Neural progenitor cell (in vitro differentiated cells): Measurements from ENCODE around the gene SLF2. TPM values are rescaled to one million over a fixed set of nuclear protein-coding genes. Genes with fewer than 3 reads are reported as not detected.

Experiments used
- DNase-seq: peaks from one replicate; pipeline ENCODE4 v3.0.0-alpha.2; 2016; ENCODE audit warnings: low spot score
- H2AFZ ChIP-seq: fragments of 200-600 bp; sonication (generic); replicated peaks from 2 replicates; pipeline ENCODE4 v1.6.1; 2016; ENCODE audit warnings: antibody characterized with exemption
- H3F3A ChIP-seq: fragments of 200-600 bp; sonication (generic); 2 replicates; pipeline ENCODE4 v1.6.1; 2016; ENCODE audit warnings: antibody characterized with exemption, low read depth
- H3K27ac ChIP-seq: fragments of 200-600 bp; sonication (generic); 2 replicates; pipeline ENCODE4 v1.5.1; 2016; ENCODE audit warnings: mild to moderate bottlenecking
- H3K27me3 ChIP-seq: fragments of 200-600 bp; sonication (generic); 2 replicates; pipeline ENCODE4 v1.6.1; 2016; ENCODE audit warnings: mild to moderate bottlenecking, moderate library complexity
- H3K36me3 ChIP-seq: fragments of 200-600 bp; sonication (generic); 2 replicates; pipeline ENCODE4 v1.5.1; 2016
- H3K4me1 ChIP-seq: fragments of 200-600 bp; sonication (generic); 2 replicates; pipeline ENCODE4 v1.6.1; 2016; ENCODE audit warnings: mixed run types
- H3K4me2 ChIP-seq: fragments of 200-600 bp; sonication (generic); 2 replicates; pipeline ENCODE4 v1.6.1; 2016
- H3K4me3 ChIP-seq: fragments of 200-600 bp; sonication (generic); 2 replicates; pipeline ENCODE4 v1.5.1; 2016
- H3K79me2 ChIP-seq: fragments of 200-600 bp; sonication (generic); 2 replicates; pipeline ENCODE4 v1.6.1; 2016; ENCODE audit warnings: low read depth
- H3K9ac ChIP-seq: fragments of 200-600 bp; sonication (generic); 2 replicates; pipeline ENCODE4 v1.6.1; 2016
- H3K9me3 ChIP-seq: fragments of 200-600 bp; sonication (generic); 2 replicates; pipeline ENCODE4 v1.5.1; 2016; ENCODE audit warnings: low read depth
- H4K20me1 ChIP-seq: fragments of 200-600 bp; sonication (generic); 2 replicates; pipeline ENCODE4 v1.6.1; 2016; ENCODE audit warnings: low read depth
- H3K27ac Mint-ChIP-seq: 3 replicates; pipeline ENCODE4 v1.8.0; 2021; ENCODE audit warnings: mixed read lengths
- H3K27me3 Mint-ChIP-seq: 2 replicates; pipeline ENCODE4 v1.8.0; 2022; ENCODE audit warnings: low read depth, mild to moderate bottlenecking, inconsistent platforms, moderate library complexity, mixed read lengths; ENCODE audit not compliant: insufficient read depth
- H3K36me3 Mint-ChIP-seq: 3 replicates; pipeline ENCODE4 v1.8.0; 2021; ENCODE audit warnings: mixed read lengths
- H3K4me1 Mint-ChIP-seq: 3 replicates; pipeline ENCODE4 v1.8.0; 2021; ENCODE audit warnings: mixed read lengths
- H3K4me3 Mint-ChIP-seq: 3 replicates; pipeline ENCODE4 v1.8.0; 2021; ENCODE audit warnings: mild to moderate bottlenecking, moderate library complexity, mixed read lengths
- H3K9me3 Mint-ChIP-seq: 3 replicates; pipeline ENCODE4 v1.8.0; 2020; ENCODE audit warnings: mixed read lengths
- EZH2 ChIP-seq: fragments of 200-600 bp; sonication (generic); IDR thresholded peaks from 2 replicates; pipeline ENCODE4 v1.6.1; 2017; ENCODE audit warnings: antibody characterized with exemption, mild to moderate bottlenecking, moderate library complexity
- EZH2phosphoT487 ChIP-seq: fragments of 200-600 bp; sonication (generic); IDR thresholded peaks from 2 replicates; pipeline ENCODE4 v1.6.1; 2017; ENCODE audit warnings: antibody characterized with exemption
- total RNA-seq: library from RNA; depleted of rRNA; stranded (reverse); fragments of >200 nt; gene quantifications from 2 replicates; pipeline ENCODE4 v1.2.3, GENCODE V29; 2015; ENCODE audit warnings: low replicate concordance
- TF ChIP-seq, protein P1 (sequence below): fragments of 200-600 bp; sonication (generic); IDR thresholded peaks from 2 replicates; pipeline ENCODE4 v1.5.1; 2017; ENCODE audit warnings: antibody characterized with exemption, mild to moderate bottlenecking

SLF2 gene
- total RNA-seq, 1 donor from 2014 or later = 19.5 TPM

GRCh38 chr10:100873827-100874326, 38.9 kb upstream of the SLF2 start:
- Histone ChIP-seq H3K9ac (no peak overlapping the region), H2AFZ (no peak overlapping the region), H3K4me2 (peak overlapping the region; percentile 73), H3K9me3 (no peaks in the 10 kb centered on the region), H3F3A (peaks cover 35% of the 10 kb centered on the region), H3K79me2 (no peaks in the 10 kb centered on the region), H4K20me1 (no peaks in the 10 kb centered on the region), H3K27ac (no peak overlapping the region), H3K27me3 (peaks cover 40% of the 10 kb centered on the region), H3K36me3 (no peaks in the 10 kb centered on the region), H3K4me3 (peak overlapping the region; percentile 11), H3K4me1 (peaks cover 55% of the 10 kb centered on the region)
- H3K4me3 Mint-ChIP-seq = no peak overlapping the region
- H3K36me3 Mint-ChIP-seq = no peaks in the 10 kb centered on the region
- peaks cover 69% of the 10 kb centered on the region for H3K4me1 Mint-ChIP-seq
- H3K9me3 Mint-ChIP-seq = no peaks in the 10 kb centered on the region
- peaks cover 18% of the 10 kb centered on the region for H3K27me3 Mint-ChIP-seq
- TF ChIP-seq EZH2 (no peak), EZH2phosphoT487 (no peak)
- TF ChIP-seq, protein P1, sequence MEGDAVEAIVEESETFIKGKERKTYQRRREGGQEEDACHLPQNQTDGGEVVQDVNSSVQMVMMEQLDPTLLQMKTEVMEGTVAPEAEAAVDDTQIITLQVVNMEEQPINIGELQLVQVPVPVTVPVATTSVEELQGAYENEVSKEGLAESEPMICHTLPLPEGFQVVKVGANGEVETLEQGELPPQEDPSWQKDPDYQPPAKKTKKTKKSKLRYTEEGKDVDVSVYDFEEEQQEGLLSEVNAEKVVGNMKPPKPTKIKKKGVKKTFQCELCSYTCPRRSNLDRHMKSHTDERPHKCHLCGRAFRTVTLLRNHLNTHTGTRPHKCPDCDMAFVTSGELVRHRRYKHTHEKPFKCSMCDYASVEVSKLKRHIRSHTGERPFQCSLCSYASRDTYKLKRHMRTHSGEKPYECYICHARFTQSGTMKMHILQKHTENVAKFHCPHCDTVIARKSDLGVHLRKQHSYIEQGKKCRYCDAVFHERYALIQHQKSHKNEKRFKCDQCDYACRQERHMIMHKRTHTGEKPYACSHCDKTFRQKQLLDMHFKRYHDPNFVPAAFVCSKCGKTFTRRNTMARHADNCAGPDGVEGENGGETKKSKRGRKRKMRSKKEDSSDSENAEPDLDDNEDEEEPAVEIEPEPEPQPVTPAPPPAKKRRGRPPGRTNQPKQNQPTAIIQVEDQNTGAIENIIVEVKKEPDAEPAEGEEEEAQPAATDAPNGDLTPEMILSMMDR = no peak
- DNase-seq = peak; percentile 91
- peak overlapping the region; percentile 55 for H3K27ac Mint-ChIP-seq

- H3K27ac ChIP-seq = peak overlapping the region; percentile 33
- no peak overlapping the region for H2AFZ ChIP-seq
- H3K79me2 ChIP-seq = no peaks in the 10 kb centered on the region
- H3K4me1 ChIP-seq = peaks cover 51% of the 10 kb centered on the region
- H3K27me3 ChIP-seq = peaks cover 38% of the 10 kb centered on the region
- H3K4me3 ChIP-seq = peak overlapping the region; percentile 11
- peak overlapping the region; percentile 73 for H3K4me2 ChIP-seq
- H3K27me3 Mint-ChIP-seq = peaks cover 10% of the 10 kb centered on the region
- peak overlapping the region; percentile 12 for H3K4me3 Mint-ChIP-seq
- TF ChIP-seq EZH2 = no peak
- no peak for TF ChIP-seq EZH2phosphoT487
- TF ChIP-seq, protein P1 = no peak
- peak; percentile 48 for DNase-seq
- no peaks in the 10 kb centered on the region for H4K20me1 ChIP-seq
- peaks cover 31% of the 10 kb centered on the region for H3F3A ChIP-seq
- H3K36me3 ChIP-seq = no peaks in the 10 kb centered on the region
- H3K27ac Mint-ChIP-seq = peak overlapping the region; percentile 55
- H3K4me1 Mint-ChIP-seq = peaks cover 68% of the 10 kb centered on the region
- H3K36me3 Mint-ChIP-seq = no peaks in the 10 kb centered on the region
- no peaks in the 10 kb centered on the region for H3K9me3 ChIP-seq
- H3K9ac ChIP-seq = no peak overlapping the region
- H3K9me3 Mint-ChIP-seq = no peaks in the 10 kb centered on the region
Measured at GRCh38 chr10:100874702-100875483, 37.9 kb upstream of the SLF2 start.

DNA sequence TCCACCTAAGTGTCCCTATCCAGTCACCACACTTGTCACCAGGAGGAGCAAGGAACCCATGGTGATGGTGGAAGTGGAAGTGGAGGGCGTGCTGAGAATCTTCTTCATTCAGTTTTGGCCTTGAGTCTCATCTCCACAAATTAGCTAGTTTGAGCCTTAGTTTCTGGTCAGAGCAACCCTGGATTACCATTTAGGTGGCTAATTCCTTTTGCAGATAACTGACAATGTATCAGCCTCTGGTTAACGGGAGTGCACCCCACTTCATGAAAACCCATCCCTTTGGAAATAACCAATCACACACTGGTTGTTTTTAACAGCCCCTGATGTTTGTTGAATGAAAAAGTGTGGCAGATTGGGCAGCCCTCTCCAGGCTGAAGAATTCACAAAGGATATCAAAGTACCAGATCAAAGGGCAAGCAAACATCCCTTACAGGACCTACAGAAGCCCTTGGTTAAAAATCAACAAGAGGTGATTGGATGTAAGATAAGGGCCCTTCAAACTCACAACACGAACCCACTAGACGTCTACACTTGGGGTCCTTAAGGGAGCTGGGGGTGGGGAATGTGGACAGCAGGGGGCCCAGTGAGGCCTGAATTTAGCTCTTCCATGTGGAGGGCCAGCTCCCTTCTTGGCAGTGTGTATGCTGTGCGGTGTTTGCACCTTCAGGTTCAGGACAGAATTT, 37.1 kb upstream of the SLF2 start:
- H2AFZ ChIP-seq = no peak overlapping the region
- H3K27ac Mint-ChIP-seq = peak overlapping the region; percentile 42
- H3K36me3 Mint-ChIP-seq = no peaks in the 10 kb centered on the region
- peaks cover 10% of the 10 kb centered on the region for H3K27me3 Mint-ChIP-seq
- H3K27ac ChIP-seq = no peak overlapping the region
- H3K4me3 Mint-ChIP-seq = no peak overlapping the region
- no peaks in the 10 kb centered on the region for H3K9me3 Mint-ChIP-seq
- peaks cover 31% of the 10 kb centered on the region for H3F3A ChIP-seq
- no peaks in the 10 kb centered on the region for H3K79me2 ChIP-seq
- H3K4me2 ChIP-seq = peak overlapping the region; percentile 73
- H3K9ac ChIP-seq = no peak overlapping the region
- peaks cover 67% of the 10 kb centered on the region for H3K4me1 Mint-ChIP-seq
- no peaks in the 10 kb centered on the region for H3K36me3 ChIP-seq
- peaks cover 32% of the 10 kb centered on the region for H3K27me3 ChIP-seq
- no peaks in the 10 kb centered on the region for H4K20me1 ChIP-seq
- H3K9me3 ChIP-seq = no peaks in the 10 kb centered on the region
- peaks cover 51% of the 10 kb centered on the region for H3K4me1 ChIP-seq
- TF ChIP-seq EZH2phosphoT487 = no peak
- no peak for TF ChIP-seq EZH2
- TF ChIP-seq, protein P1 = no peak
- H3K4me3 ChIP-seq = no peak overlapping the region
- no peak for DNase-seq
